SH-SY5Y (cell line): ENCODE measurements around the gene HNRNPM.

ENCODE experiments used
- GATA2 ChIP-seq: IDR thresholded peaks from 2 replicates; pipeline ENCODE4 v1.6.1; 2011; ENCODE audit warnings: mild to moderate bottlenecking, low read depth, low read length
- GATA3 ChIP-seq: IDR thresholded peaks from 2 replicates; pipeline ENCODE4 v1.6.1; 2011; ENCODE audit warnings: low read depth, mild to moderate bottlenecking, low read length, moderate library complexity

- TF ChIP-seq GATA3 (no peak), GATA2 (no peak)
Observed at GRCh38 chr19:8528500-8528899, 83.7 kb downstream of the HNRNPM start.
